Activated naive CD8-positive, alpha-beta T cell treated with anti-CD3 and anti-CD28 coated beads for 36 hours (primary cell): ENCODE measurements around the gene TNRC6C. TPM values are rescaled to one million over a fixed set of nuclear protein-coding genes. Genes with fewer than 3 reads are reported as not detected.
A peak's percentile ranks its signal among the peaks of the same experiment; 100 is the strongest.
"Not testable (repeated sequence)": the region's sequence is repeated elsewhere in the genome, so short reads cannot be mapped to it uniquely, and the experiment has no call there.

Experiments
- DNase-seq: peaks from one replicate; pipeline ENCODE4 v3.0.0; 2021
- H3K27ac Mint-ChIP-seq: one replicate; pipeline ENCODE4 v1.8.0; 2022; ENCODE audit warnings: mild to moderate bottlenecking, moderate library complexity, mixed read lengths
- H3K27me3 Mint-ChIP-seq: one replicate; pipeline ENCODE4 v1.8.0; 2022; ENCODE audit warnings: mild to moderate bottlenecking, mixed read lengths
- H3K36me3 Mint-ChIP-seq: one replicate; pipeline ENCODE4 v1.8.0; 2021; ENCODE audit warnings: mild to moderate bottlenecking, mixed read lengths
- H3K4me1 Mint-ChIP-seq: one replicate; pipeline ENCODE4 v1.8.0; 2021; ENCODE audit warnings: mixed read lengths
- H3K4me3 Mint-ChIP-seq: one replicate; pipeline ENCODE4 v1.8.0; 2022; ENCODE audit warnings: mild to moderate bottlenecking, moderate library complexity, mixed read lengths
- H3K9me3 Mint-ChIP-seq: one replicate; pipeline ENCODE4 v1.8.0; 2022; ENCODE audit warnings: mixed read lengths
- total RNA-seq, 2 experiments: library from RNA; stranded (reverse); gene quantifications; one replicate each; pipeline ENCODE4 v1.2.3, GENCODE V29; 2021

TNRC6C gene
- total RNA-seq, 2 experiments from 2014 or later, result 16.2 to 19.2 TPM

- Mint-ChIP-seq H3K27me3 (no peaks in the 10 kb centered on the region), H3K4me1 (peaks cover 23% of the 10 kb centered on the region), H3K4me3 (no peak overlapping the region), H3K9me3 (no peaks in the 10 kb centered on the region), H3K36me3 (peaks cover 5% of the 10 kb centered on the region), H3K27ac (peak overlapping the region; percentile 76)
- DNase-seq, result no peak
Observed at GRCh38 chr17:78107976-78108725, 149.6 kb downstream of the TNRC6C start.

DNA sequence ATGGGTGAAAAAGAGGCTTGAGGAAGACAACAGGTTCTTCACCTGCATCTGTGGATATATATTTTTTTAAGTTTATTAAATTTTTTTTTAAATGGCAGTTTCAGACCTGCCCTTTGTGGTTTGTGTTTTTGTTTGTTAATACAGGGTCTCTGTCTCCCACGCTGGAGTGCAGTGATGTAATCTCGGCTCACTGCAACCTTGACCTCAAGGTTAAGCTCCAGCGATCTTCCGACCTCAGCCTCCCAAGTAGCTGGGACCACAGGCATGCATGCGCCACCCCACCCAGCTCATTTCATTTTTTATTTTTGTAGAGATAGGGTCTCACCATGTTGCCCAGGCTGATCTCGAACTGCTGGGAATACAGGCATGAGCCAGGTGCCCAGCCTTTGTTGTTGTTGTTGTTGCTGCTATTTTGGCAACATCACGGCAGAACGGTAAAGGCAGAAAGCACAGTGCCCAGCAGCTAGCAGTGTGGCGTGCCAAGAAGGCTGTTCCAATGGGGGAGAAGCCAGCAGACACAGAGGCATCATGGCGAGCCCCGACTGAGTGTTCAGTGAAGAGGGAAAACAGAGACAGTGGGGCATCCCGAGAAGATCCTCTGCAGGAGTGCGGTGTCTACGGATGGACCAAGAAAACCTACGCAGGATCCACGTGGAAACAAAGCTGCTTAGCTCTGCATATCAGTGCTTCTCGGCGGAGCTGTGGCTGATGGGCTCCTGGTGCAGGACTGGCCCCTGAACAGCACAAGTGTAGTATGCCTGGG lies 150.4 kb downstream of the TNRC6C start:
- Mint-ChIP-seq H3K4me3 (no peak overlapping the region), H3K27me3 (no peaks in the 10 kb centered on the region), H3K4me1 (peaks cover 31% of the 10 kb centered on the region), H3K9me3 (no peaks in the 10 kb centered on the region), H3K36me3 (peaks cover 11% of the 10 kb centered on the region), H3K27ac (no peak overlapping the region)
- DNase-seq, result no peak

DNA sequence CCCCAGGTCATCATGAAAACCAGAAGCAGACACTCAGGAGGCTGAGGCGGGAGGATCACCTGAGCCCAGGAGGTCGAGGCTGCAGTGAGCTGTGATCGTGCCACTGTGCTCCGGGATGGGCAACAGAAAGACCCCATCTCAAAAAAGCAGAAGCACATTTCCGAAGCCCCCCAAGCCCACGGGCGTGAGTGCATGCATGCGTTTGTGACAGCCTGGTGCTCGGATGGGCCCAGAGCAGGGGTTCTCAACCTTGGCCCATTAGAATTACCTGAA lies 150.9 kb downstream of the TNRC6C start:
- Mint-ChIP-seq H3K27me3 (no peaks in the 10 kb centered on the region), H3K9me3 (no peaks in the 10 kb centered on the region), H3K4me1 (peaks cover 36% of the 10 kb centered on the region), H3K4me3 (no peak overlapping the region), H3K27ac (no peak overlapping the region), H3K36me3 (peaks cover 16% of the 10 kb centered on the region)
- DNase-seq, result no peak

- Mint-ChIP-seq H3K27me3 (no peaks in the 10 kb centered on the region), H3K4me1 (peaks cover 41% of the 10 kb centered on the region), H3K4me3 (no peak overlapping the region), H3K27ac (peak overlapping the region; percentile 43), H3K36me3 (peaks cover 21% of the 10 kb centered on the region), H3K9me3 (no peaks in the 10 kb centered on the region)
- DNase-seq, result no peak
Observed at GRCh38 chr17:78110363-78111015, 152.0 kb downstream of the TNRC6C start.

- peaks cover 41% of the 10 kb centered on the region for H3K4me1 Mint-ChIP-seq
- no peak for DNase-seq
- peaks cover 21% of the 10 kb centered on the region for H3K36me3 Mint-ChIP-seq
- H3K27me3 Mint-ChIP-seq, result no peaks in the 10 kb centered on the region
- no peaks in the 10 kb centered on the region for H3K9me3 Mint-ChIP-seq
- H3K27ac Mint-ChIP-seq, result peak overlapping the region; percentile 43
- H3K4me3 Mint-ChIP-seq, result no peak overlapping the region
Observed at GRCh38 chr17:78111016-78111726, 152.7 kb downstream of the TNRC6C start.

- no peaks in the 10 kb centered on the region for H3K9me3 Mint-ChIP-seq
- no peaks in the 10 kb centered on the region for H3K27me3 Mint-ChIP-seq
- H3K4me1 Mint-ChIP-seq, result peaks cover 40% of the 10 kb centered on the region
- peaks cover 23% of the 10 kb centered on the region for H3K36me3 Mint-ChIP-seq
- no peak overlapping the region for H3K27ac Mint-ChIP-seq
- no peak for DNase-seq
- H3K4me3 Mint-ChIP-seq, result no peak overlapping the region
Observed at GRCh38 chr17:78111727-78112517, 153.4 kb downstream of the TNRC6C start.

DNA sequence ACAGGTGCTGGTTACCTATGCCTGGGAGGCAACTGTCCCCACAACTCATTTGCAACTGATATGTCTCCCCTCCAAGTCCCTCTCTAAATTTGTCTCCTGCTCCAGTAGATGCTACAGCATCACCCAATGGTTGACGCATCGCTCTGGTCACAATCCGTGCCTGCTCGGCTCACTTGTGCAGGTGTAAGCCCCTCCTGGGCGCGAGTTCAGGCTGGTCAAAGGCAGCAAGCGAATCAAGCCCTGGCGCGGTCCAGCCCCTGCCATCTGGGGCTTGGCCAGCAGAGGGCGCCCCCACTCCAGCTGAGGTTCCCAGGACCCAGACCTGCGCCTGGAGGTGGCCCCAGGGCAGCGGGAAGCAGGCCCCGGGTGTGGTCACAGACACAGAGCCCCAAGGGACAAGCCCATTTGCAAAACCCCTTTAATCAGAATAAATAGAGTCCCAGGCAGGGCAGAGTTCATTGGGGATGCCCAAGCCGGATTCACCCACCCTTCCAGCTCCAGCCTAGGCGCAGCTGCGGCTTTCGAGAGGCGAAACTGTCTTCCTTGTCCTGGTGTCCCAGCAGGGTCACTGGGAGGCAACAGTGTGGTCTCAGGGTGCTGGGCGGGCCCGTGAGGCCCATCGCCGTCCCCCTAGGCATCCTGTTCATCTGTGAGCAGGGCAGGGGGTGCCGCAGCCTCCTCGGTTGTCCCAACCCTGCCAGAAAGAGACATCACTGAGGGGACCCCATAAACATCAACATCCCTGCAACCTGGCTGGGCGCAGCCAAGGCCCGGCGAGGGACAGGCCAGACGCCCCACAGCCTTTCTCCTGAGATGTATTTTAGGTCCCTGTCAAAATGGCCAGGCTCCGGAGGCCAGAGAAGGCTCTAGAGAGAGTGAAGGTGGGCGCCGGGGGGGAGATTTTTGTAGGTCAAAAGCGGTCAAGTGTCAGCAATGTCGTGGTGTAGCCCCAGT lies 154.3 kb downstream of the TNRC6C start:
- Mint-ChIP-seq H3K36me3 (peaks cover 28% of the 10 kb centered on the region), H3K4me1 (peaks cover 35% of the 10 kb centered on the region), H3K27ac (peak overlapping the region; percentile 61), H3K4me3 (peak overlapping the region; percentile 57), H3K27me3 (no peaks in the 10 kb centered on the region), H3K9me3 (no peaks in the 10 kb centered on the region)
- DNase-seq, result peak; percentile 78

GRCh38 chr17:78113804-78114785 lies 155.6 kb downstream of the TNRC6C start:
- Mint-ChIP-seq H3K4me3 (no peak overlapping the region), H3K9me3 (no peaks in the 10 kb centered on the region), H3K27ac (peak overlapping the region; percentile 80), H3K4me1 (peaks cover 37% of the 10 kb centered on the region), H3K27me3 (no peaks in the 10 kb centered on the region), H3K36me3 (peaks cover 29% of the 10 kb centered on the region)
- DNase-seq, result peak; percentile 45

- H3K36me3 Mint-ChIP-seq, result peaks cover 31% of the 10 kb centered on the region
- no peak overlapping the region for H3K4me3 Mint-ChIP-seq
- H3K4me1 Mint-ChIP-seq, result peaks cover 41% of the 10 kb centered on the region
- no peak for DNase-seq
- no peak overlapping the region for H3K27ac Mint-ChIP-seq
- H3K9me3 Mint-ChIP-seq, result no peaks in the 10 kb centered on the region
- H3K27me3 Mint-ChIP-seq, result no peaks in the 10 kb centered on the region
Observed at GRCh38 chr17:78114831-78115723, 156.6 kb downstream of the TNRC6C start.

DNA sequence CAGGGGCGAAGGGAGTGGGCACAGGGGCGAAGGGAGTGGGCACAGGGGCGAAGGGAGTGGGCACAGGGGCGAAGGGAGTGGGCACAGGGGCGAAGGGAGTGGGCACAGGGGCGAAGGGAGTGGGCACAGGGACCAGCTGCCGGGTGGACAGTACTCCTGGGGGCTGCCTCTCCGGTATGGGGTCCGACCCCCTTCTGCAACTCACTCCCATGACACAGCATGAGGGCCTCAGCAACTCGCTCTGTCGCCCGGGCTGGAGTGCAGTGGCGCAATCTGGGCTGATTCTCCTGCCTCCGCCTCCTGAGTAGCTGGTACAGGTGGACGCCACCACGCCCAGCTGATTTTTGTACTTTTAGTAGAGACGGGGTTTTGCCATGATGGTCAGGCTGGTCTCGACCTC lies 157.3 kb downstream of the TNRC6C start:
- H3K9me3 Mint-ChIP-seq, H3K27ac Mint-ChIP-seq, H3K27me3 Mint-ChIP-seq, DNase-seq, H3K4me3 Mint-ChIP-seq: not testable (repeated sequence)
- H3K36me3 Mint-ChIP-seq, result peaks cover 38% of the 10 kb centered on the region
- peaks cover 43% of the 10 kb centered on the region for H3K4me1 Mint-ChIP-seq

DNA sequence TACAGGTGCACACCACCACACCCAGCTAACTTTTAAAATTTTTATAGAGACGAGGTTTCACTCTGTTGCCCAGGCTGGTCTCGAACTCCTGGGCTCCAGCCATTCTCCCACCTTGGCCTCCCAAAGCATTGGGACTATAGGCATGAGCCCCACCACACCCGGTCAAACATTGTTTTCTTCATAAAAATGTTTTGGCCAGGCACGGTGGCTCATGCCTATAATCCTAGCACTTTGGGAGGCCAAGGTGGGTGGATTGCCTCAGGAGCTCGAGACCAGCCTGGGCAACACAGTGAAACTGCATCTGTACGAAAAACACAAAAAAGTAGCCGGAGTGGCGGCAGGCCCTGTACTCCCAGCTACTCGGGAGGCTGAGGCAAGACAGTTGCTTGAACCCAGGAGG lies 157.9 kb downstream of the TNRC6C start:
- H3K27me3 Mint-ChIP-seq, result no peaks in the 10 kb centered on the region
- H3K4me3 Mint-ChIP-seq, result no peak overlapping the region
- peaks cover 41% of the 10 kb centered on the region for H3K36me3 Mint-ChIP-seq
- no peak overlapping the region for H3K27ac Mint-ChIP-seq
- no peak for DNase-seq
- no peaks in the 10 kb centered on the region for H3K9me3 Mint-ChIP-seq
- peaks cover 44% of the 10 kb centered on the region for H3K4me1 Mint-ChIP-seq
